ENCODE data around the gene CAMTA1.

The CAMTA1 gene

DNA sequence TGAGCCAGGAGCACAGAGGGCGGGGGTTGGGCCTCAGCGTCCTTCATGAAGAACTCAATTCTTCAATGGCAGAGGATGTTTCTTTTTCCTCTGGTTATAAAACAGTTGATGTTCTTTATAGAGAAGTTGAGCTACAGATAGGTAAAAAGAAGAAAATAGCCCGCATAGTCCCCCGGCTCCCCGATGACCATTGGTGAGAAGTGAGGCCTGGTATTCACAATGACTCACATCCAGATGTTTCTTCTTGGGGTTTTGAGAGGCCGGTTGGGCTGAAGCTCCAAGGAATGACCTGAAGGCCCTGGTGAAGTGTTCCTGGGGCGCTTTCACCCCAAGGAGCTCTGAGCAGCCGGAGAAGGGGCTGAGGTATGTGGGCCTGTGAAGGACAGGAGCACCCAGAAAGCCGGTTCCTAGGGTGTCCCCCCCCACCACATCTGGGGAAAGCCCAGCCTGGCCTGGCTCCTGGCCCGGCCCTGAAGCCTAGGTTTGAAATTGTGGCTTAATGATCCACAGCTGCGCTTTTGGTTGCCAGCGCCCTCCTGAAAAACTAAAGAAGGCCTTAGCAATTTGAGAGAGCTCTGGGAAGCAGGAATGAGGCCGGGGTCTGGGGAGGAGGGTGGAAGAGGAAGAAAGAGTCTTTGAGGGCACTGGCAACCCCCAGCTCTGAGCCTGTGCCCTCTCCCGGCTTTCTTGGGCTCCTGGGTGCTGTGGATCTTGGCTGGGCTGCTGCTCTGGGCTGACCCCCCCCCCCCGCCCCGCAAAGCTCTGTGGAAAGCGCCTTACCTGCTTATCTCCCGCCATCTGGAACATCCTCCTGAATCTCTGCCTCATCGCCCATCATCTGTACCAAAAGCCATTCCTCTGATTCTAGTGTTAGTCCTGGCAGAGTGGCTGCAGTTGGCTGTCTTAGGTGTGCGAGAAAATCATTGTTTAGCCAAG, 444.7 kb downstream of the CAMTA1 start:
- Histone ChIP-seq H3K4me3 (ENCODE audit: low read length) (no peak overlapping the region), H3K27ac (ENCODE audit: low read length) (no peak overlapping the region), H3K36me3 (ENCODE audit: insufficient read depth, low read depth, low read length) (no peaks in the 10 kb centered on the region), H3K27me3 (ENCODE audit: insufficient read depth, low read length) (no peaks in the 10 kb centered on the region), H3K9me3 (ENCODE audit: insufficient read depth, low read depth, low read length) (no peaks in the 10 kb centered on the region), H3K9ac (ENCODE audit: low read depth, low read length) (no peak overlapping the region), H3K4me1 (ENCODE audit: insufficient read depth, low read length) (no peaks in the 10 kb centered on the region)

DNA sequence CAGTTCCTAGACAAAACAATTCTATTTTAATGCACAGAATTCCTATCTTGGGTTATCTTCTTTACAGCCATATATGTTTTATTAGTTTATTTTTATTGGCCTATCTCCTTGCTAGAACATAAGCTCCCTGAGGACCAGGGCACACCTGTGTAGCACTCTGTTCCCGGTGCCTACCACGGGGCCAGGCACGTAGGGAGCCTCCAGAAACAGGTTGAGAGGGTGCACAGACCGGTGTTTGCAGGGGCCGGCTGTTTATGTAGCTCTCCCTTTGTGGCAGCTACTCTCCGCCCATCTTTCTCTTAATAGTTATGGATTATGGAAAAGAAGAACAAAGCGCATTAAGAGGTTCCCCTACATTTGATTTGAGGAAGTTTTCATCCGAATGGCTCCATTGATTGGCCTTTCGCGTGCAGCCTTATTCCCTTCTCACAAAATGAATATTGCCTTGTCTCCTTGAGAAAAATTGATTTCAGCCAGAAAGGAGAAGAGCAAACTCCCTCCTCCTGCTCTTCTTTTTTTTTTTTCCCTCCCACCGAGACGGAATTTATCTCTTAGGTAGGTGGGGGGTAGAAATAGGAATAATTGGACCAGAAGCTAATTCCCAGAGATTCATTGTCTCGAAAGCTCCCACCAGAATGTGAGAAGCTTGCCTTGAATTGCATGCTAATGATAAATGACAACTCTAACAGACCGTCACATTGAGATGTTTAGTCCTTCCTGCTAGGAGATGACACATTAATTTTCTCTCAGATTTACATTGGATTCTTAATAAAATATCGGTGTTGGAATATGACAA, 447.4 kb downstream of the CAMTA1 start:
- Histone ChIP-seq H3K9ac (ENCODE audit: low read depth, low read length) (no peak overlapping the region), H3K4me1 (ENCODE audit: insufficient read depth, low read length) (no peaks in the 10 kb centered on the region), H3K27me3 (ENCODE audit: insufficient read depth, low read length) (no peaks in the 10 kb centered on the region), H3K36me3 (ENCODE audit: insufficient read depth, low read depth, low read length) (no peaks in the 10 kb centered on the region), H3K27ac (ENCODE audit: low read length) (no peak overlapping the region), H3K9me3 (ENCODE audit: insufficient read depth, low read depth, low read length) (no peaks in the 10 kb centered on the region), H3K4me3 (ENCODE audit: low read length) (no peak overlapping the region)

- no peaks in the 10 kb centered on the region for H3K4me1 ChIP-seq (ENCODE audit: insufficient read depth, low read length)
- no peaks in the 10 kb centered on the region for H3K27me3 ChIP-seq (ENCODE audit: insufficient read depth, low read length)
- H3K9me3 ChIP-seq (ENCODE audit: insufficient read depth, low read depth, low read length): no peaks in the 10 kb centered on the region
Observed at GRCh38 chr1:7233237-7233540, 447.9 kb downstream of the CAMTA1 start.

DNA sequence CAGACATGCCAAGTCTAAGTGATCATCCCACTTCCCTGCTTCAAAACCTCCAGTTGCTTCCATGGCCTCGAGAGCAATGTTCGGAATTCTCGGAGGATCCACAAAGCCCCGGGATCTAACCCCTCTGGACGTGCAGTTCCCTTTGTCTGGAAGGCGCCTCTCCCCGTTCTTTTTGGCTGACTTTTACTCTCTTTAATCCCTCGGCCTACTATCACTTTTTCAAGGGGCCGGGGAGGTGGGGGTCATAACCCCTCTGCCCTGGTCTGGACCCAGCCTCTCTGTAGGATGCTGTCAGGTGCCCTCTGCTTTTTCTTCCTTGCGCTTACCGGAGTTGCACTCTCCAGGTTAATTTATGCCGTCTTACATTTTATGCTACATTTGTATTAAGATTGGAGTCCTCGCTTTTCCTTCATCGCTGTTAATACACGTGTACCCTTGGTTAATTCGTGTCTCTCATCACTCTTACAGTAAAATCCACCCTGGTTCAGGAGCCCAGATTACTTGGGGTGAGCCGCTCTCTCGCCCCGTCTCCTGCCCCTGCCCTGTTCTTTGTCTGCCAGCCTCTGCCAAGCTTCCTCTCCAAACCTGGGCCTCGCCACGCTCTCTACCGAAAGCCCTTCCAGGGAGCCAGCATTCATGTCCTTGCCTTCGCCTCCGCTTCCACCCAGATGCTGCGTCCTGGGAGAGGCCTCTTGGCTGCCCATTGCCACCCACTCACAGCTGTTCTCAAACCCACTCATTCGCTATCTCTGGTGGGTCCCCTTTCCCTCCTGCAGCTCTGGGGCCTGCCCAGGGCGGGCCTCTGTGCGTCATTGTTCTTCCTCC, 448.6 kb downstream of the CAMTA1 start:
- no peaks in the 10 kb centered on the region for H3K4me1 ChIP-seq (ENCODE audit: insufficient read depth, low read length)
- no peak overlapping the region for H3K27ac ChIP-seq (ENCODE audit: low read length)
- no peaks in the 10 kb centered on the region for H3K36me3 ChIP-seq (ENCODE audit: insufficient read depth, low read depth, low read length)
- no peaks in the 10 kb centered on the region for H3K9me3 ChIP-seq (ENCODE audit: insufficient read depth, low read depth, low read length)
- no peak overlapping the region for H3K9ac ChIP-seq (ENCODE audit: low read depth, low read length)
- no peaks in the 10 kb centered on the region for H3K27me3 ChIP-seq (ENCODE audit: insufficient read depth, low read length)
- no peak overlapping the region for H3K4me3 ChIP-seq (ENCODE audit: low read length)

More at GRCh38 chr1:7233237-7233540, 447.9 kb downstream of the CAMTA1 start:
- Histone ChIP-seq H3K27ac (ENCODE audit: low read length) (no peak overlapping the region), H3K36me3 (ENCODE audit: insufficient read depth, low read depth, low read length) (no peaks in the 10 kb centered on the region), H3K4me3 (ENCODE audit: low read length) (no peak overlapping the region), H3K9ac (ENCODE audit: low read depth, low read length) (no peak overlapping the region)

- Histone ChIP-seq H3K36me3 (ENCODE audit: insufficient read depth, low read depth, low read length) (no peaks in the 10 kb centered on the region), H3K4me3 (ENCODE audit: low read length) (no peak overlapping the region), H3K4me1 (ENCODE audit: insufficient read depth, low read length) (no peaks in the 10 kb centered on the region), H3K9ac (ENCODE audit: low read depth, low read length) (no peak overlapping the region), H3K27me3 (ENCODE audit: insufficient read depth, low read length) (no peaks in the 10 kb centered on the region), H3K9me3 (ENCODE audit: insufficient read depth, low read depth, low read length) (no peaks in the 10 kb centered on the region), H3K27ac (ENCODE audit: low read length) (no peak overlapping the region)
Observed at GRCh38 chr1:7234471-7234755, 449.2 kb downstream of the CAMTA1 start.

DNA sequence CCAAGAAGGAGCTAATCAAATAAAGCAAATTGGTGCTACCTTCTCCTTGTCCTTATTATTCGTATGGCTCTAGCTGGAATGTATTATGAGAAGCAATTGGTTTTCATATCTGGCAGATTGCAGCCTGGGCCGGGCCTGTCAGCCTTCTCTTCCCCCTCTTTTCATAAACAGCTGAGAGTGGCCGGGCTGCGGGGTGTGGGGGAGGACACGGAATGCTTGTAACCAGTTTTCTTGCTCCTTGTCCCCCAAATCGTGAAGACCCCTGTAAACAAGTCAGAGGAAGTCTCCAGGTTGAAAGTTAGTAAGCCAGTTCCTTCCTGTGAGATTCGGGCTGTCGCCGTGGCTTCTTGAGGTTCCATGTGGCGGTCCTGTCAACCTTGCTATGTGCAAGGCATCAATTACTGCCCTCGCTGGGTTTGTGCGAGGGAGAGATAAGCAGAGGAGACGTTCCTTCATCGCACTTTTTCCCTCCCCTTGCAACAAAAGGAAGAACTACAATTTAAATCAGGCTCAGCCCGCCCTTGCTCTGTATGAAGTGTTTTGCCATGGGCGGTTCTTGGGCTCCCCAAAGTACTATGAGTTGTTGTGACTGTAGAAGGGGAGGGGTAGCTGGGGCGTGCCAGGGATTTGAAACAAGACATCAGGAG, 450.7 kb downstream of the CAMTA1 start:
- Histone ChIP-seq H3K9ac (ENCODE audit: low read depth, low read length) (no peak overlapping the region), H3K27me3 (ENCODE audit: insufficient read depth, low read length) (no peaks in the 10 kb centered on the region), H3K9me3 (ENCODE audit: insufficient read depth, low read depth, low read length) (no peaks in the 10 kb centered on the region), H3K27ac (ENCODE audit: low read length) (no peak overlapping the region), H3K36me3 (ENCODE audit: insufficient read depth, low read depth, low read length) (no peaks in the 10 kb centered on the region), H3K4me3 (ENCODE audit: low read length) (no peak overlapping the region), H3K4me1 (ENCODE audit: insufficient read depth, low read length) (no peaks in the 10 kb centered on the region)

DNA sequence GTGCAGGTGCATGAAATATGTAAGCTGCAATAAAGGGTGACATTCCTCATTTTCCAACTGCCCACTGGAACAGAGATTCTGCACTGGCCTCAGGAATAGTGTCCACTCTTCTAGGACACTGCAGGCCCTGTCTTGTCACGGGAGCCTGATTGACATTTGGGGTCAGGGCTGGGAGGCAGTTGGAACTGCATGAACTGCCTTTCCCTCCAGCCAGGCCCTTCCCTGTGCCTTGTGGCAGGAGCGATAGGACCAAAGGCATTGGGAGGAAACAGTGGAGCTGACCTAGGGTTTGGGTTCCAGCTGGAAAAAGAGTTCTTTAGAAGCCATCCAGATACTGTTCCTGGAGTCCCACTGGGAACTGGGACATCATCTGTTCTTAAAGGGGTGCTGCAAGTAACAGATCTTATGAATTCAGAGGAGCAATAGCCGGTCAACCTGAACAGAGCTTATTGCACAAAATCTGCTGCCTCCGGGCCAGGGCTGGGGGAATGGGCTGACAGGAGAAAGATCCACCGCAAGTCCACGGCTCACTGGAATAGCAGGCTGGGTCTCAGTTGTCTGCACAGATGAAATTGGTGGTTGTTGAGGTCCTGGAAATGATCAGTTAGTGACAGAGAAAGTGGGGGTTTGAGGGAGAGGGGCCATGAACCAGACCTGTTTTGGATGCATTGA, 451.7 kb downstream of the CAMTA1 start:
- no peaks in the 10 kb centered on the region for H3K27me3 ChIP-seq (ENCODE audit: insufficient read depth, low read length)
- H3K27ac ChIP-seq (ENCODE audit: low read length): no peak overlapping the region
- no peaks in the 10 kb centered on the region for H3K36me3 ChIP-seq (ENCODE audit: insufficient read depth, low read depth, low read length)

DNA sequence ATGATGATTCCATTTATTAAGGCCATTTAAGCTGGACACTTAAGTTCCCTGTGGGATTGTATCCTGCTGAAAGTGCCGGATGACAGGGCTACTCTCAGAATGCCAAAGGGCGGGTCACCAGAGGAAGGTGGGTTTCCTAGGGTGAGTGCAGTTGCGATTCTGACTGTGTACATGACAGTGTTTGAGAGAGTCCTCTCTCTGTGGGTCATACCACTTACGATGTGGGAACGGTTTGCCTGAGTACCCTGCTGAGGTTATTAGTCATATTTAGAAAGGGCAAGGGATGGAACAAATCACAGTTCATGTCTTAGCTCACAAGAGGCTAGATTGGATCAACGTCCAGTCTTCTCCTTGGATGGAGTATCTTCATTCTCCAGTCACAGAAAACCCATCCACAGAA, 461.9 kb downstream of the CAMTA1 start:
- no peaks in the 10 kb centered on the region for H3K9me3 ChIP-seq (ENCODE audit: insufficient read depth, low read depth, low read length)

More for the DNA sequence above, 451.7 kb downstream of the CAMTA1 start:
- Histone ChIP-seq H3K4me1 (ENCODE audit: insufficient read depth, low read length) (no peaks in the 10 kb centered on the region), H3K9me3 (ENCODE audit: insufficient read depth, low read depth, low read length) (no peaks in the 10 kb centered on the region), H3K4me3 (ENCODE audit: low read length) (no peak overlapping the region), H3K9ac (ENCODE audit: low read depth, low read length) (no peak overlapping the region)

DNA sequence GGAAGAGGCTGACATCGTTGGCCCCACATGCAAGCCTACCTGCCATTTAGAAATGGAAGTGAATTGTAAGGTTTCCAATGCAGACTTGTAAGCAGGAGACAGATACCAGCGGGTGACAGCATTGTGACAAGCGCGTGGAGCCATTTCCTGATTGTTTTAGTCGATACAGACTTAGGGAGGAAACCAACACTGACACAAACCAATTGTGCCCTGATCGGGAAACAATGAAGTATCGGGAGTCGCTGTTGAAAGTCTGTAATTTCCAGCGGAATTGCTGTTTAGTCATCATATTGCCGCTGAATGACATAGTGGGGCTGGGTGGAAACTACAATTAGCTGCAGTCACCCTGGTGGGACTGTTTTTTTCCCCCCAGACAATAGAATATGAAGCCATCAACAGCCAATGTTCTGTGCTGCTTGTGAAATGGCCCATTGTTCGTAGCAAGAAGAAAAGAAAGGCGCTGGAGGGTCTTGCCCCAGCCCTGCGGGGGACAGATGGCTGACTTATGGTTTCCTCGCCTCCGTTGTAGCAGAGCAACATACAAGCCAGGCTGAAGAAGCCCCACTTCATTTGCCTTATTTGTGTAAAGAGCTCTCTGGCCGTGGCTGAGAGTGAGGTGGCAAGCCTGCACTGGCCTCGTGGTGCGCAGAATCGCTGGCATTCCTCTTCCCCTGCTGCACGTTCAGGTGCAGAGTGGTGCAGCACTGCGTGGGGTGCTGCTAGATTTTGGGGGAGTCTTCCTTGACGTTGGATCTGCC, 462.7 kb downstream of the CAMTA1 start:
- H3K27me3 ChIP-seq (ENCODE audit: insufficient read depth, low read length): peaks cover 14% of the 10 kb centered on the region; the same call in 1 of the 2 replicates
- H3K4me1 ChIP-seq (ENCODE audit: insufficient read depth, low read length): no peaks in the 10 kb centered on the region

More for the DNA sequence above, 461.9 kb downstream of the CAMTA1 start:
- Histone ChIP-seq H3K4me3 (ENCODE audit: low read length) (no peak overlapping the region), H3K4me1 (ENCODE audit: insufficient read depth, low read length) (no peaks in the 10 kb centered on the region), H3K27ac (ENCODE audit: low read length) (no peak overlapping the region), H3K36me3 (ENCODE audit: insufficient read depth, low read depth, low read length) (no peaks in the 10 kb centered on the region), H3K27me3 (ENCODE audit: insufficient read depth, low read length) (peaks cover 14% of the 10 kb centered on the region; the same call in 1 of the 2 replicates), H3K9ac (ENCODE audit: low read depth, low read length) (no peak overlapping the region)

DNA sequence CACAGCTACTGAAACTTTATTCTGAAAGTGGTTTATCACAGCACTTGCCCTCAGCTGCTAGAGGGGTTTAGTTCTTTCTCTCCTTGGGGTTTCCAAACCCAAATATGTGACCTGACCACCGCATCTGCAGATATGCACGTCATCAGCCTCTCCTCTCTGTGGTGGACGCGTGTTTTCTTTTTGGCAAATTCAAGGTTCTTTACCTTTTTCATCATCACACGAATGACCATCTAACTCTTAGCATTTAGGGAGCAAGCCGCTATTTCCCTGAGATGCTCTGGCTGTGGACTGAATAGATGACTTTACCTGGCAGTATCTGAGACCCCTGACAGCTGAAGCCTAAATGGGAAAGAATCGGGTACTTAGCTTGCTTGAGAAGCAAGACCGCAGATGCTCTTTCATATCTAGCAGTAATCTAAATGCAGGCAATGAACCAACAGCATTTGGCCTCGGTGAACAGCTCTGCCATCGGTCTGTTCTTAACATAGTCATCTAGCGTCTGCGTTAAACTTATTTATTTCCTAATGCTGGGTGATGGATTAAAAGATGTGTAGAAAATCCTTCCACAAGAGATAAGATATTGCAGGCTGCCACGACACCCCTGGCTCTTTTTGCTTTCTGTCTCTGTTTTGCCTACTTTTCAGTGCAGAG, 463.4 kb downstream of the CAMTA1 start:
- Histone ChIP-seq H3K27ac (ENCODE audit: low read length) (no peak overlapping the region), H3K27me3 (ENCODE audit: insufficient read depth, low read length) (peaks cover 14% of the 10 kb centered on the region; the same call in 1 of the 2 replicates), H3K36me3 (ENCODE audit: insufficient read depth, low read depth, low read length) (no peaks in the 10 kb centered on the region), H3K4me3 (ENCODE audit: low read length) (no peak overlapping the region), H3K4me1 (ENCODE audit: insufficient read depth, low read length) (no peaks in the 10 kb centered on the region), H3K9ac (ENCODE audit: low read depth, low read length) (no peak overlapping the region), H3K9me3 (ENCODE audit: insufficient read depth, low read depth, low read length) (no peaks in the 10 kb centered on the region)

More for the DNA sequence above, 462.7 kb downstream of the CAMTA1 start:
- Histone ChIP-seq H3K27ac (ENCODE audit: low read length) (no peak overlapping the region), H3K4me3 (ENCODE audit: low read length) (no peak overlapping the region), H3K36me3 (ENCODE audit: insufficient read depth, low read depth, low read length) (no peaks in the 10 kb centered on the region), H3K9me3 (ENCODE audit: insufficient read depth, low read depth, low read length) (no peaks in the 10 kb centered on the region), H3K9ac (ENCODE audit: low read depth, low read length) (no peak overlapping the region)
